GM12892 (cell line): ENCODE data around the gene RPS6KA2.

Experiments used
- POLR2A ChIP-seq: IDR thresholded peaks from 2 replicates; pipeline ENCODE4 v1.6.1; 2011; ENCODE audit warnings: low read depth, low read length, control low read depth
- POLR2AphosphoS5 ChIP-seq: IDR thresholded peaks from 2 replicates; pipeline ENCODE4 v1.6.1; 2011; ENCODE audit warnings: low read depth, low read length, control low read depth
- TAF1 ChIP-seq: IDR thresholded peaks from 2 replicates; pipeline ENCODE4 v1.6.1; 2011; ENCODE audit warnings: low read depth, mild to moderate bottlenecking, control low read depth, low read length, borderline replicate concordance

- TF ChIP-seq TAF1 (no peak), POLR2A (no peak), POLR2AphosphoS5 (no peak)
Observed at GRCh38 chr6:166402582-166403277, 224.3 kb downstream of the RPS6KA2 start.
